Caco-2 (cell line): Measurements from ENCODE around the gene PNMA1. TPM values are rescaled to one million over a fixed set of nuclear protein-coding genes. Genes with fewer than 3 reads are reported as not detected.

Experiments
- BruUV-seq: library from RNA; stranded (reverse); fragments of 400-500 nt; replicated peaks from 2 replicates; lab custom pipeline; 2021; lab: Mats Ljungman, UMichigan
- CTCF ChIA-PET: fragments of 300-600 bp; sonication (Branson Sonifier 250); formaldehyde crosslinking; loops from one replicate; lab custom pipeline; 2022; ENCODE audit warnings: antibody characterized with exemption; lab: Charles Lee
- POLR2A ChIA-PET: fragments of 300-600 bp; sonication (Branson Sonifier 250); formaldehyde crosslinking; loops from one replicate; lab custom pipeline; 2022; ENCODE audit warnings: antibody characterized with exemption; lab: Charles Lee
- DNase-seq, 2 experiments: peaks; one replicate each; pipeline versions ENCODE4 v3.0.0 to v3.0.0-alpha.2; 2020 to 2022
- H3K27me3 ChIP-seq: replicated peaks from 2 replicates; pipeline ENCODE4 v1.6.0; 2011; ENCODE audit warnings: low read length; ENCODE audit not compliant: control insufficient read depth, insufficient read depth
- H3K36me3 ChIP-seq: 2 replicates; pipeline ENCODE4 v1.5.1; 2011; ENCODE audit warnings: low read length; ENCODE audit not compliant: control insufficient read depth, insufficient read depth
- H3K4me1 ChIP-seq: fragments of 250-450 bp; sonication (Bioruptor Pico); 2 replicates; pipeline ENCODE4 v1.5.1; 2020; ENCODE audit warnings: mild to moderate bottlenecking
- H3K4me3 ChIP-seq: 2 replicates; pipeline ENCODE4 v1.5.1; 2011; ENCODE audit warnings: low read depth, mild to moderate bottlenecking, control low read depth, low read length
- H3K9me3 ChIP-seq: fragments of 250-450 bp; sonication (Bioruptor Pico); 2 replicates; pipeline ENCODE4 v1.5.1; 2020; ENCODE audit warnings: mild to moderate bottlenecking, moderate library complexity
- H3K27ac Mint-ChIP-seq: one replicate; pipeline ENCODE4 v1.8.0; 2022; ENCODE audit warnings: mixed read lengths; ENCODE audit not compliant: unreplicated experiment
- H3K27me3 Mint-ChIP-seq: one replicate; pipeline ENCODE4 v1.8.0; 2022; ENCODE audit warnings: mixed read lengths; ENCODE audit not compliant: insufficient read depth, unreplicated experiment
- H3K36me3 Mint-ChIP-seq: one replicate; pipeline ENCODE4 v1.8.0; 2022; ENCODE audit warnings: mild to moderate bottlenecking, mixed read lengths; ENCODE audit not compliant: insufficient read depth, unreplicated experiment
- H3K4me1 Mint-ChIP-seq: one replicate; pipeline ENCODE4 v1.8.0; 2022; ENCODE audit warnings: low read depth, mixed read lengths; ENCODE audit not compliant: unreplicated experiment
- H3K4me3 Mint-ChIP-seq: one replicate; pipeline ENCODE4 v1.8.0; 2022; ENCODE audit warnings: mild to moderate bottlenecking, moderate library complexity, mixed read lengths; ENCODE audit not compliant: unreplicated experiment
- H3K9me3 Mint-ChIP-seq: one replicate; pipeline ENCODE4 v1.8.0; 2022; ENCODE audit warnings: mixed read lengths; ENCODE audit not compliant: unreplicated experiment
- intact Hi-C: fragments of 100-400 bp; cut with micrococcal nuclease; formaldehyde crosslinking; loops from one replicate; pipeline ENCODE4 v1.10.0; 2022; ENCODE audit not compliant: unreplicated experiment
- total RNA-seq: library from RNA; stranded (reverse); gene quantifications from 2 replicates; pipeline ENCODE4 v1.2.3, GENCODE V29; 2022
- TF ChIP-seq, protein P1 (sequence below), 2 experiments: fragments of 200-600 bp in 1 of 2; IDR thresholded peaks; 1 replicate in 1 of 2; 2 replicates in 1 of 2; pipeline versions ENCODE4 v1.5.1 to v1.8.0; 2011 to 2022; ENCODE audit warnings: antibody characterized with exemption in 1 of 2, control low read depth in 1 of 2, inconsistent platforms in 1 of 2, low read depth in 1 of 2, low read length in 1 of 2, mild to moderate bottlenecking in 1 of 2, moderate library complexity in 1 of 2; ENCODE audit not compliant: insufficient read depth in 1 of 2, severe bottlenecking in 1 of 2, unreplicated experiment in 1 of 2

The PNMA1 gene
- total RNA-seq, 1 experiment from 2014 or later = 38.8 TPM

DNA sequence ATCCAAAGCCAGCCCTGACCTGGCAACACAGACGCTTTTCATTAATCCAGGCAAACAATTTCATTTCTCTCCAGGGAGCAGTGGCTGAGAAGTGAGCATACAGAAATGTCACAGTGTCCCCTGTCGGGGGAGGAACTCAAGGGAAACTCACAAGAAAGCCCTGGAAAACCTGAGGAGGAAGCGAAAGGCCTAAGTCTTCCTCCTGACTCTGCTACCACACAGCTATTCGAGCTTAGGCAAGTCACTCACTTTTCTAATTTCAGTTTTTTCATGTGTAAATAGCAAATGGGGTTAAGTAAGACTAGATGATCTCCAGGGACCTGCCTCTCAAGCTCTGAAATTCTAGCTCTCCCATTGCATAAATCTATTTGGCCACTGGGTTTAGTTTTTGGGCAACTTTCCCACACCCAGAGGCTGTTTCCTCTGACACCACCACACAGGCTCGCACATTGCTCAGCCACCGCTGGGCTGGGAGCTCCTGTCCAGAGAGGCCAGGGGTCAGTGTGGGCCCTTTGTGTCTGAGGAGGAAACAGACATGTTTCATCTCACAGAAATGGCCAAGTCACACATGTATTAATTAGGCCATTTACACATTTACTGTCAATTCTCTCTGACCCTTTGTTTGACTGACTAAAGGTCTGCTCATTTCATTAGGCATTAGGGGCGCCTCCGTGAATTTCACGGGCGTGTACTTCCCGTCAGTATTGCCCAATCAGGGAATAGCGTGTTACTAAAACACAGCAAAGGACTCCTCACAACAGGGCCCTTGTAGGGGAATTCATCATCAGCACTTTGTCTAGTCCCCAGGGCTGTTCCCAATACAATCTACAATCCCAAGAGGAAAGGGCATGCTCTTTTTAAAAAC is 9.8 kb upstream of the PNMA1 start:
- H3K4me1 Mint-ChIP-seq = no peaks in the 10 kb centered on the region
- Histone ChIP-seq H3K4me1 (peaks cover 6% of the 10 kb centered on the region), H3K9me3 (no peaks in the 10 kb centered on the region), H3K27me3 (no peaks in the 10 kb centered on the region), H3K36me3 (peaks cover 15% of the 10 kb centered on the region), H3K4me3 (no peak overlapping the region)
- POLR2A ChIA-PET = no interaction called here
- BruUV-seq = no TSS peak
- H3K9me3 Mint-ChIP-seq = no peaks in the 10 kb centered on the region
- H3K27ac Mint-ChIP-seq = no peak overlapping the region
- H3K36me3 Mint-ChIP-seq = peaks cover 79% of the 10 kb centered on the region
- CTCF ChIA-PET = interaction anchor here (0.5 kb wide), 1 partner anchor 63 kb away, joined by 4 read pairs; no protein-coding TSS in a partner anchor
- no peaks in the 10 kb centered on the region for H3K27me3 Mint-ChIP-seq
- TF ChIP-seq, protein P1, sequence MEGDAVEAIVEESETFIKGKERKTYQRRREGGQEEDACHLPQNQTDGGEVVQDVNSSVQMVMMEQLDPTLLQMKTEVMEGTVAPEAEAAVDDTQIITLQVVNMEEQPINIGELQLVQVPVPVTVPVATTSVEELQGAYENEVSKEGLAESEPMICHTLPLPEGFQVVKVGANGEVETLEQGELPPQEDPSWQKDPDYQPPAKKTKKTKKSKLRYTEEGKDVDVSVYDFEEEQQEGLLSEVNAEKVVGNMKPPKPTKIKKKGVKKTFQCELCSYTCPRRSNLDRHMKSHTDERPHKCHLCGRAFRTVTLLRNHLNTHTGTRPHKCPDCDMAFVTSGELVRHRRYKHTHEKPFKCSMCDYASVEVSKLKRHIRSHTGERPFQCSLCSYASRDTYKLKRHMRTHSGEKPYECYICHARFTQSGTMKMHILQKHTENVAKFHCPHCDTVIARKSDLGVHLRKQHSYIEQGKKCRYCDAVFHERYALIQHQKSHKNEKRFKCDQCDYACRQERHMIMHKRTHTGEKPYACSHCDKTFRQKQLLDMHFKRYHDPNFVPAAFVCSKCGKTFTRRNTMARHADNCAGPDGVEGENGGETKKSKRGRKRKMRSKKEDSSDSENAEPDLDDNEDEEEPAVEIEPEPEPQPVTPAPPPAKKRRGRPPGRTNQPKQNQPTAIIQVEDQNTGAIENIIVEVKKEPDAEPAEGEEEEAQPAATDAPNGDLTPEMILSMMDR (IDR thresholded peaks at IDR 0.05; ENCODE audit: insufficient read depth in 1 of 2, low read depth in 1 of 2, low read length in 1 of 2, severe bottlenecking in 1 of 2, unreplicated experiment in 1 of 2) = no peak
- no peak overlapping the region for H3K4me3 Mint-ChIP-seq
- intact Hi-C loops = no loop called here
- no peak for DNase-seq

DNA sequence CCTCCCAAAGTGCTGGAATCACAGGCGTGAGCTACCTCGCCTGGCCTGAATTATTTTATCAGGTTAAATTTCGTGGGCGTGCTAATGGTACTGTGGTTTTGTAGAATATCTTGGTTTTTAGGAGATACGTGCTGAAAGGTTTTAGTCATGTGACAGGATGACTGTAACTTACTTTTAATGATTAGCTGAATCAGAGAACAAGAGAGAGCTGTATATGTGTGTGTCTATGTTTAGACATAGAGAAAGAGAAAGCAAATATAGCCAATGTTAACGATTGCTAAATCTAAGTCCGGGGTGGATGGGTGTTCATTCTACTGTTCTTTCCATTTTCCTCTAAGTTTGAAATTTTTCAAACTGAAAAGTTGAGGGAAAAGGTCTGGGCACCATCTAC is 9.2 kb upstream of the PNMA1 start:
- DNase-seq = no peak
- Histone ChIP-seq H3K9me3 (no peaks in the 10 kb centered on the region), H3K4me3 (no peak overlapping the region), H3K27me3 (no peaks in the 10 kb centered on the region), H3K4me1 (no peaks in the 10 kb centered on the region; the same call in 1 of the 2 replicates), H3K36me3 (peaks cover 15% of the 10 kb centered on the region)
- no peaks in the 10 kb centered on the region for H3K4me1 Mint-ChIP-seq
- intact Hi-C loops = no loop called here
- no peaks in the 10 kb centered on the region for H3K9me3 Mint-ChIP-seq
- CTCF ChIA-PET = interaction anchor here (0.5 kb wide), 1 partner anchor 64 kb away, joined by 4 read pairs; no protein-coding TSS in a partner anchor
- POLR2A ChIA-PET = no interaction called here
- H3K4me3 Mint-ChIP-seq = no peak overlapping the region
- peaks cover 77% of the 10 kb centered on the region for H3K36me3 Mint-ChIP-seq
- TF ChIP-seq, protein P1 (IDR thresholded peaks at IDR 0.05; ENCODE audit: insufficient read depth in 1 of 2, low read depth in 1 of 2, low read length in 1 of 2, severe bottlenecking in 1 of 2, unreplicated experiment in 1 of 2) = no peak
- no peaks in the 10 kb centered on the region for H3K27me3 Mint-ChIP-seq
- BruUV-seq = no TSS peak
- no peak overlapping the region for H3K27ac Mint-ChIP-seq

DNA sequence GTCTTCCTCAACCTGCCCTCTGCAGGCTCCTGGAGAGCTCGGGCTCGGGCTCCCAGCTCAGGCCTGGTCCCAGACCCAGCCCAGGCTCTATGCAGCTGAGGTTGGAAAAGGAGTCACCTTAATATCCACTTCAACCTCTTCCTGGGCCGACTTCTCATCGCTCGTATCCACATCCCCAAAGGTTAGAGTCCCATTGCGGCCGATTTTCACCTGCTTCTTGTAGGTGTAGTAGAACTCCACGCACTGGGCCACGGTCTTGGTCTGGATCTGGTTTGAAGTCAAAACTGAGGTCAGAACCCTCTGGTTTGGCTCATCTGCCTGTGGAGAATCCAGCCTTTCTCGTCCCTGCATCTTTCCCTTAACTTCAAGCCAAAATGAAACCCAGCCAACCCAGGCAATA is 8.4 kb upstream of the PNMA1 start:
- H3K27me3 Mint-ChIP-seq = no peaks in the 10 kb centered on the region
- H3K9me3 Mint-ChIP-seq = no peaks in the 10 kb centered on the region
- Histone ChIP-seq H3K4me3 (no peak overlapping the region), H3K36me3 (peaks cover 15% of the 10 kb centered on the region), H3K27me3 (no peaks in the 10 kb centered on the region), H3K9me3 (no peaks in the 10 kb centered on the region), H3K4me1 (no peaks in the 10 kb centered on the region)
- no peak overlapping the region for H3K27ac Mint-ChIP-seq
- no TSS peak for BruUV-seq
- peaks cover 77% of the 10 kb centered on the region for H3K36me3 Mint-ChIP-seq
- ChIA-PET POLR2A (no interaction called here), CTCF (interaction anchor here (0.5 to 0.8 kb wide), 2 partner anchors 82 to 214 kb away, joined by 3 read pairs; no protein-coding TSS in a partner anchor)
- no peak overlapping the region for H3K4me3 Mint-ChIP-seq
- no peaks in the 10 kb centered on the region for H3K4me1 Mint-ChIP-seq
- TF ChIP-seq, protein P1 (IDR thresholded peaks at IDR 0.05; ENCODE audit: insufficient read depth in 1 of 2, low read depth in 1 of 2, low read length in 1 of 2, severe bottlenecking in 1 of 2, unreplicated experiment in 1 of 2) = no peak
- intact Hi-C loops = no loop called here
- DNase-seq = no peak
